Measurements from ENCODE around the gene TEX50. TPM values are rescaled to one million over a fixed set of nuclear protein-coding genes. Genes with fewer than 3 reads are reported as not detected.
"Not testable (repeated sequence)": the region's sequence is repeated elsewhere in the genome, so short reads cannot be mapped to it uniquely, and the experiment has no call there.

TEX50 gene
- total RNA-seq, 1 donor from 2014 or later = not detected

DNA sequence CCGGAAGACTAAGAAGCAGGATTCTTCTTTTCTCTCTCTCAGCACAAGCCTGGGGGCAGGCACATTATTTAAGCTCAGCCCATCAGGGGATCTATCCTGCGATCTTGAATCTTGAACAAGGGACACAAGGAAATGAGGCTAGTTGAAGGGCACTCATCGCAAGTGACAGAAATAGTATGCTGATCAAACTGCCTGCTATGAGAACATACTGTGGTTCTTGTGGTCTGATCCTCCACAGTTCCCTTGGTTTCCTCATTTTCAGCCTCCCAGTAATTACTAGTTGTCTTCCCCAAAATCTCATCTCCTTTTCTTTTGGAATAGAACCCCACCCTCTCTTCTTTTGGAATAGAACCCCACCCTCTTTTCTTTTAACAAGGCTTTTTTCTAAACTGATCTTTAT lies 28.0 kb downstream of the TEX50 start:
- DNase-seq = no peak

DNA sequence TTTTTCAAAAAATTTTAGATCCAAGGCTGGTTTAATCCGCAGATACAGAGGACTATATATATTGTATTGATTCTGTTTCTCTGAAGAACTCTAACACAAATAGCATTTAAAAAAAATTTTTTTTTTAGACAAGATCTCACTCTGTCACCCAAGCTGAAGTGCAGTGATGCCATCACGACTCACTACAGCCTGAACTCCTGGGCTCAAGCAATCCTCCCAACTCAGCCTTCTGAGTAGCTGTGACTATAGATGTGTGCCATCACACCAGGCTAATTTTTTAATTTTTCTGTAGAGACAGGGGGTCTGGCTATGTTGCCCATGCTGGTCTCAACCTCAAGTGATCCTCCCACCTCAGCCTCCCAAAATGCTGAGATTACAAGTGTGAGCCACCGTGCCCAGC lies 31.5 kb downstream of the TEX50 start:
- DNase-seq = no peak

DNA sequence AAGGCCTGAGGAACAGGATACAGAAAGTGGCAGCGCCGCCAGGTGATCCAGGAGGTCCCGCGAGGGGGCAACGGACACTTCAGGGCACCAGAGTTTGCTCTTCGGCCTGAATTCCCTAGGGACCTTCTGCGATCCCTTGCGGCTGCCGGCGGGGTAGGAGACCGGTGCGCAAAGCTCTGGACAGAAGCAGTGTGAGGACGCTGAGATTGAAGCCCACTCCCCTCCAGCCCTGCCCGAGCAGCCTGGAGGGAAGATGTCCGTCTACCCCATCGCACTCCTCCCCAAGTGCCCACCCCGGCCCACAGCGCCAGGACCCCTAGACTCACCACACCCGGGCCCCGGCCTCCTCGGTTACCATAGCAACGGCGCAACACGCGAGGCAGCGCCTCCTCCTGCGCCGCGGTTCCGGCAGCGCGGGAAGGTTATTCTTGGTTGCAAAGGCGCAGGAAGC lies 34.4 kb downstream of the TEX50 start, which contains the start of gene ANKRD45:
Gene ANKRD45 (minus strand): TSS at position 361 of the 451 bp plus-strand sequence. CDS start 10,433 bp downstream, outside the sequence.
- DNase-seq = peak; percentile 6

DNA sequence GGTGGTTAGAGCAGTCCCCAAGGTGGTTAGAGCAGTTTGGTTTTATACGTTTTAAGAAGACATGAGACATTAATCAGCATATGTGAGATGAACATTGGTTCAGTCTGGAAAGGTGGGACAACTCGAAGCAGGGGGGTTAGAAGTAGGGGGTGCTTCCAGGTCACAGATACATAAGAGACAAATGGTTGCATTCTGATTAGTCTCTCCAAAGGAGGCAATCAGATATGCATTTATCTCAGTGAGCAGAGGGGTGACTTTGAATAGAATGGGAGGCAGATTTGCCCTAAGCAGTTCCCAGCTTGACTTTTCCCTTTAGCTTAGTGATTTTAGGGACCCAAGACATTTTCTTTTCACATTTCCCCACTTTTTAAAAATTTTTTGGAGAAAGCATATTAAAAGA lies 39.4 kb downstream of the TEX50 start:
- DNase-seq = not testable (repeated sequence)

DNA sequence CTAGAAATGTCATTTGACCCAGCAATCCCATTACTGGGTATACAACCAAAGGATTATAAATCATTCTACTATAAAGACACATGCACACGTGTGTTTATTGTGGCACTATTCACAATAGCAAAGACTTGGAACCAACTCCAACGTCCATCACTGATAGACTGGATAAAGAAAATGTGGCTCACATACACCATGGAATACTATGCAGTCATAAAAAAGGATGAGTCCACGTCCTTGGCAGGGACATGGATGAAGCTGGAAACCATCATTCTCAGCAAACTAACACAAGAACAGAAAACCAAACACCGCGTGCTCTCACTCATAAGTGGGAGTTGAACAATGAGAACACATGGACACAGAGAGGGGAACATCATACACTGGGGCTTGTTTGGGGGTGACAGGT lies 45.0 kb downstream of the TEX50 start:
- not testable (repeated sequence) for DNase-seq

DNA sequence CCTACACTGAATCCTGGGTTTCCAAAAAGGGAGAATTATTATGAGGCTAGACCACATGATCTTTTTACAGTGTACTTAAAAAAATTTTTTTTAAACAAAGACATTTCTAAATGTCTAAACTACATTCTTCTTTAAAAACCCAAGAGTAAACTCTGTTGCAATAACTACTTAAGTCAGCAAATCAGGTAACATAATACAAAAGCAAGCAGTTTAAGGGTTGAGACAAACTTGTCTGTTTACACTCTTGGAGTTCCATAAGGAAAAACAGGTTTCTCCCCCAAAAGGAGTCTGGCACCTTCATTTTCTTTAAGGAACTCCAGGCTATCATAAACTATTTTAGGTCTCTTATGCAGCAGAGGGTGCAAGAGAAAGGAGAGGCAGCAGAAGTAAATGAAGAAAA lies 47.0 kb downstream of the TEX50 start:
- no peak for DNase-seq

DNA sequence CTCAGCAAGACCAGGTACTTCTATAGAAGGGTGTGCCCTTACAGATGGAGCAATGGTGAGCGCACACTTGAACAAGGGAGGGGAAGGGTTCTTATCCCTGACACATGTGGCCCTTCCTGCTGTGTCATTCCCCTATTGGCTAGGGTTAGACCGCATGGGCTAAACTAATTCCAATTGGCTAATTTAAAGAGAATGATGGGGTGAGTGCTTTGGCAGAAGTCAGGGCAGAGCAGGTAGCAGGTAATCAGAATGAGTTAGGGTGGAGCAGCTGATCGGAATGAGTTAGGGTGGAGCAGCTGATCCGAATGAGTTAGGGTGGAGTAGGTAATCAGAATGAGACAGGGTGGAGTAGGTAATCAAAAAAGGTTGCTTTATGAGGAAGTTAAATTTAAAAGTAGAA lies 48.7 kb downstream of the TEX50 start:
- not testable (repeated sequence) for DNase-seq

DNA sequence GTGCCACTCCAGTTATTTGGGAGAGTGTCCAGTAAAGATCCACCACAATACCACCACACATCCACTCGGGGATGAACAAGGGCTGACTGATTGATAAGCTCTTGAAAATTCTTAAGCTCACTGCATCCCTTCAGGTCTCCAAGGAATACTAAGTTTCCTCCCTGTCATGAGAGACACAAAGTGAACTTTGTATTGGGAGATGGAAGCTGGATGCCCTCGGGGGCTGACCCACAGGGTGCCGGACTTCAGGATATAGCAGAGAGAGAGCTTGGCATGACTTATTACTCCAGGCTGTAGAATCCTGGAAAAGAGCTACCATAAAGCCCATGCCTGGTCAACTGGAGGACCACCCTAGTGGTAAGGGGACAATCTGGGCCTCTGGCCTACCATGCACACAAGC lies 50.0 kb downstream of the TEX50 start:
- DNase-seq = not testable (repeated sequence)

Other genes starting within 250 kb of the TEX50 start
- 135 TPM for gene PRDX6, start 158.0 kb upstream of the TEX50 start, total RNA-seq
- not detected for gene SLC9C2, start 32.3 kb upstream of the TEX50 start, total RNA-seq
- gene ANKRD45, start 34.5 kb downstream of the TEX50 start, total RNA-seq = 0.49 TPM
- gene KLHL20, start 79.6 kb downstream of the TEX50 start, total RNA-seq = 31.1 TPM
- gene DARS2, start 189.3 kb downstream of the TEX50 start, total RNA-seq = 10.9 TPM
- gene CENPL, start 189.5 kb downstream of the TEX50 start, total RNA-seq = 12.8 TPM
- gene GAS5, start 232.7 kb downstream of the TEX50 start, total RNA-seq = 492 TPM
- 13.7 TPM for gene ZBTB37, start 233.0 kb downstream of the TEX50 start, total RNA-seq

Measured in skin of body (tissue), 2 donors.